Transverse colon (tissue), 4 donors: ENCODE measurements around the gene SIL1. TPM values are rescaled to one million over a fixed set of nuclear protein-coding genes. Genes with fewer than 3 reads are reported as not detected.

Experiments used
- DNase-seq: peaks from one replicate; pipeline ENCODE4 v3.0.0-alpha.2; 2019
- H3K27ac ChIP-seq, 4 donors: fragments of 200-600 bp; sonication (generic); 2 replicates each; pipeline ENCODE4 v1.5.1; 2016 to 2018; ENCODE audit warnings: inconsistent platforms in 4 of 4
- H3K27me3 ChIP-seq: fragments of 200-600 bp; sonication (generic); 2 replicates; pipeline ENCODE4 v1.5.1; 2017; ENCODE audit warnings: inconsistent platforms
- H3K36me3 ChIP-seq, 4 donors: fragments of 200-600 bp; sonication (generic); 2 replicates each; pipeline ENCODE4 v1.5.1; 2017 to 2019; ENCODE audit warnings: inconsistent platforms in 4 of 4
- H3K4me1 ChIP-seq, 4 donors: fragments of 200-600 bp; sonication (generic); 2 replicates each; pipeline ENCODE4 v1.5.1; 2017 to 2020; ENCODE audit warnings: inconsistent platforms in 4 of 4
- H3K4me3 ChIP-seq, 4 donors: fragments of 200-600 bp; sonication (generic); 1 replicate in 1 of 4; 2 replicates in 3 of 4; pipeline versions ENCODE4 v1.5.1 to v1.6.1; 2017 to 2019; ENCODE audit warnings: inconsistent platforms in 4 of 4
- H3K9me3 ChIP-seq, 2 donors: fragments of 200-600 bp; sonication (generic); 2 replicates each; pipeline ENCODE4 v1.5.1; 2017 to 2019; ENCODE audit warnings: inconsistent platforms in 2 of 2
- CTCF ChIP-seq, 5 experiments: fragments of 200-600 bp in 3 of 5; fragments of 450-650 bp in 2 of 5; sonication (generic) in 3 of 5; IDR thresholded peaks; 1 replicate in 2 of 5; 2 replicates in 3 of 5; pipeline ENCODE4 v1.5.1; 2016 to 2017; ENCODE audit warnings: antibody characterized with exemption in 5 of 5, inconsistent platforms in 3 of 5, mild to moderate bottlenecking in 2 of 5, moderate library complexity in 1 of 5
- EP300 ChIP-seq: sonication (generic); formaldehyde crosslinking; IDR thresholded peaks from one replicate; pipeline ENCODE4 v1.6.1; 2017; ENCODE audit warnings: antibody characterized with exemption, low read depth
- POLR2A ChIP-seq: fragments of 450-650 bp; IDR thresholded peaks from one replicate; pipeline ENCODE4 v1.6.1; 2016; ENCODE audit warnings: antibody characterized with exemption, mild to moderate bottlenecking, moderate library complexity
- POLR2AphosphoS5 ChIP-seq, 3 donors: sonication (generic); formaldehyde crosslinking; IDR thresholded peaks; one replicate each; pipeline ENCODE4 v1.6.1; 2016; ENCODE audit warnings: antibody characterized with exemption in 3 of 3
- WGBS, 2 donors: methylation state at CpG; one replicate each; pipeline ENCODE4 v1.1.5; 2018; ENCODE audit warnings: low coverage in 1 of 2; 5-methylcytosine and 5-hydroxymethylcytosine counted together
- in situ Hi-C, 4 donors: fragments of 200-750 bp; cut with MboI; loops; one replicate each; pipeline versions ENCODE4 v1.15.0 to v1.15.1; 2017; ENCODE audit warnings: low sequenced_read_pairs in 3 of 4, low pct_ligation_motif_present in 1 of 4, low pct_unique_long_range_greater_than_20kb in 1 of 4
- intact Hi-C: fragments of 100-400 bp; cut with DNase I; formaldehyde crosslinking; loops from one replicate; pipeline ENCODE4 v1.15.1; 2023; ENCODE audit warnings: low total_unique reads
- total RNA-seq, 4 donors: library from RNA; depleted of rRNA; stranded (reverse); fragments of >200 nt; gene quantifications; one replicate each; pipeline ENCODE4 v1.1.0, GENCODE V29; 2016

SIL1 gene
- 10 to 100 TPM; 11.1 to 38.1 (median 29.0) TPM for total RNA-seq

- intact Hi-C loops, result no loop called here
- in situ Hi-C loops, result no loop called here
- 1% methylated on average over 10 to 60 of the region's 61 CpGs for WGBS, 2 donors
Observed at GRCh38 chr5:139197710-139198669, at the start of gene SIL1. Gene SIL1 (minus strand): TSS chr5:139198368. CDS start chr5:139127843, 70,525 bp downstream.

GRCh38 chr5:139246394-139246793 lies 48.2 kb upstream of the SIL1 start:
- no peak for DNase-seq
- TF ChIP-seq POLR2A (no peak), CTCF (IDR thresholded peaks at IDR 0.05) (no peak), EP300 (no peak), POLR2AphosphoS5 (IDR thresholded peaks at IDR 0.05) (no peak)
- no peaks in the 10 kb centered on the region for H3K9me3 ChIP-seq
- intact Hi-C loops (no loop called here), in situ Hi-C loops (no loop called here)
- no peaks in the 10 kb centered on the region for H3K27me3 ChIP-seq
- no peaks in the 10 kb centered on the region for H3K36me3 ChIP-seq
- no peaks in the 10 kb centered on the region for H3K4me1 ChIP-seq
- no peak overlapping the region for H3K27ac ChIP-seq
- WGBS, 2 donors, result 33 to 38% methylated on average over 2 to 4 of the region's 4 CpGs
- H3K4me3 ChIP-seq, result no peak overlapping the region

More at GRCh38 chr5:139197710-139198669, at the start of gene SIL1:
- TF ChIP-seq CTCF (IDR thresholded peaks at IDR 0.05) (no peak), EP300 (no peak), POLR2A (peak; percentile 87), POLR2AphosphoS5 (IDR thresholded peaks at IDR 0.05) (peak; percentile 81 to 94 (median 93))
- no peaks in the 10 kb centered on the region for H3K9me3 ChIP-seq
- H3K4me3 ChIP-seq, result peak within 1 kb of the TSS; percentile 53 to 83 (median 66)
- no peaks in the 10 kb centered on the region for H3K27me3 ChIP-seq
- H3K27ac ChIP-seq, result peak within 1 kb of the TSS; percentile 87 to 96 (median 92)
- no peaks in the 10 kb centered on the region for H3K36me3 ChIP-seq
- peaks cover 0 to 24% (median 2%) of the 10 kb centered on the region in 4 donors for H3K4me1 ChIP-seq
- peak; percentile 98 for DNase-seq

- no peaks in the 10 kb centered on the region for H3K9me3 ChIP-seq
- intact Hi-C loops, result no loop called here
- no peak for TF ChIP-seq CTCF (IDR thresholded peaks at IDR 0.05)
- no peak for TF ChIP-seq POLR2A
- no peak for TF ChIP-seq EP300
- TF ChIP-seq POLR2AphosphoS5 (IDR thresholded peaks at IDR 0.05), result no peak
- in situ Hi-C loops, result no loop called here
- H3K4me3 ChIP-seq, result no peak overlapping the region
- DNase-seq, result no peak
- H3K36me3 ChIP-seq, result no peaks in the 10 kb centered on the region
- no peaks in the 10 kb centered on the region for H3K4me1 ChIP-seq
- H3K27me3 ChIP-seq, result no peaks in the 10 kb centered on the region
- H3K27ac ChIP-seq, result no peak overlapping the region
Observed at GRCh38 chr5:139245637-139246339, 47.6 kb upstream of the SIL1 start.

GRCh38 chr5:139243425-139243970 lies 45.3 kb upstream of the SIL1 start:
- no peak for DNase-seq
- no peak overlapping the region for H3K27ac ChIP-seq
- no peaks in the 10 kb centered on the region for H3K27me3 ChIP-seq
- H3K4me3 ChIP-seq, result no peak overlapping the region
- TF ChIP-seq EP300 (no peak), POLR2A (no peak), CTCF (IDR thresholded peaks at IDR 0.05) (no peak), POLR2AphosphoS5 (IDR thresholded peaks at IDR 0.05) (no peak)
- H3K9me3 ChIP-seq, result no peaks in the 10 kb centered on the region
- intact Hi-C loops (no loop called here), in situ Hi-C loops (no loop called here)
- no peaks in the 10 kb centered on the region for H3K4me1 ChIP-seq
- no peaks in the 10 kb centered on the region for H3K36me3 ChIP-seq
- WGBS, 2 donors, result 72 to 82% methylated on average over 4 of the region's 4 CpGs
